Immature natural killer cell (primary cell): ENCODE results near the gene ZBTB7C. TPM values are rescaled to one million over a fixed set of nuclear protein-coding genes. Genes with fewer than 3 reads are reported as not detected.

Source experiments
- DNase-seq, 3 donors: peaks; one replicate each; pipeline ENCODE4 v3.0.0; 2022; ENCODE audit warnings: mixed read lengths in 1 of 3
- H3K27ac Mint-ChIP-seq, 6 donors: one replicate each; pipeline ENCODE4 v1.8.0; 2020; ENCODE audit warnings: mixed read lengths in 6 of 6, mild to moderate bottlenecking in 5 of 6, inconsistent platforms in 4 of 6, moderate library complexity in 3 of 6
- H3K27me3 Mint-ChIP-seq, 3 donors: one replicate each; pipeline ENCODE4 v1.8.0; 2020 to 2021; ENCODE audit warnings: low read depth in 3 of 3, mild to moderate bottlenecking in 3 of 3, mixed read lengths in 3 of 3, moderate library complexity in 3 of 3, inconsistent platforms in 1 of 3
- H3K36me3 Mint-ChIP-seq, 3 donors: one replicate each; pipeline ENCODE4 v1.8.0; 2020; ENCODE audit warnings: mixed read lengths in 3 of 3, inconsistent platforms in 2 of 3, mild to moderate bottlenecking in 2 of 3
- H3K4me1 Mint-ChIP-seq, 2 donors: one replicate each; pipeline ENCODE4 v1.8.0; 2020; ENCODE audit warnings: inconsistent platforms in 2 of 2, mild to moderate bottlenecking in 2 of 2, mixed read lengths in 2 of 2, moderate library complexity in 1 of 2
- H3K4me3 Mint-ChIP-seq, 5 donors: one replicate each; pipeline ENCODE4 v1.8.0; 2020; ENCODE audit warnings: mild to moderate bottlenecking in 5 of 5, mixed read lengths in 5 of 5, inconsistent platforms in 3 of 5, moderate library complexity in 3 of 5
- H3K9me3 Mint-ChIP-seq, 6 donors: one replicate each; pipeline ENCODE4 v1.8.0; 2020; ENCODE audit warnings: mild to moderate bottlenecking in 6 of 6, mixed read lengths in 6 of 6, inconsistent platforms in 4 of 6, moderate library complexity in 3 of 6
- polyA plus RNA-seq, 3 donors: library from polyadenylated mRNA; unstranded; fragments of 300-500 nt; fragmentation: Illumina TruSeq; gene quantifications; one replicate each; pipeline ENCODE4 v1.2.3, GENCODE V29; 2021

The ZBTB7C gene
- polyA plus RNA-seq, 3 donors from 2014 or later = not detected

DNA sequence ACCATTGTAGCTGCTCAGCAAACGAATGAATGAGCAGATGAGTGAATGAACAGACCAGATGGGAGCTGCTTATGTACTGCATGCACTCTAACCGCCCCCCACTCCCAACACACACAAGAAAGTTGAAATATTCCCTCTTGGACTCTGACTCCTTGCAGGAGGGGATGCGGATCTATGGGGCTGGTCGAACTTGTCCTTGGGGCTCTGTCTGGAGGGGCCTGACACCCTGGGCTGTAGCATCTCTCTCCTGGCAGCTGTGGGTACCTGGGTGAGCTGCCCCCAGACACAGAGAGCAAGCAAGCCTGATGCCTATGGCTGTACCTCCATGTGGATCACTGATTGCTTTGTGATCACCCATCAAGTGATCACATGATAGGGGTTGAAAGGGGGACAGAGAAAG lies 286.4 kb downstream of the ZBTB7C start:
- Mint-ChIP-seq H3K9me3 (no peaks in the 10 kb centered on the region), H3K36me3 (no peaks in the 10 kb centered on the region), H3K4me3 (no peak overlapping the region), H3K27ac (no peak overlapping the region), H3K4me1 (no peaks in the 10 kb centered on the region), H3K27me3 (peaks cover 0 to 8% (median 6%) of the 10 kb centered on the region in 3 donors)
- no peak for DNase-seq

DNA sequence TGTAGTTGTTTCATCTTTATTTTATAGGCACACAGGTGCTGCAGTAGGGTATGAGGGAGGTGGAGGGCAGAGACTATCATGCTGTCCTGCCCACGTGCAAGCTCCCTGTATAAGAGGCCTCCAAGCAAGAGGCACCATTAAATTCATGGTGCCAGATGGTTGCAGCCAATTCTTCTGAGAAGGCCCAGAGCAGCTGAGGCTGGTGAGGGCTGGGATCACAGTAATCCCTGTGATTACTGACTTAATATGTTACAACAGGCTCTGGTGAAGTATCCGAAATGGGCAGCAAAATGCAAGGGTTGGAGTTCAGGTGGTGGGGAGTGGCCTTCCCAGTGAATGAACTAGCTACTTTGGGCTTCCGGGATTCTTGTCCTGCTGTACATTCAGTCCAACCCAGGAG lies 286.8 kb downstream of the ZBTB7C start:
- Mint-ChIP-seq H3K4me3 (no peak overlapping the region), H3K27ac (no peak overlapping the region), H3K27me3 (peaks cover 0 to 8% (median 8%) of the 10 kb centered on the region in 3 donors), H3K36me3 (no peaks in the 10 kb centered on the region), H3K9me3 (no peaks in the 10 kb centered on the region), H3K4me1 (no peaks in the 10 kb centered on the region)
- DNase-seq = no peak

DNA sequence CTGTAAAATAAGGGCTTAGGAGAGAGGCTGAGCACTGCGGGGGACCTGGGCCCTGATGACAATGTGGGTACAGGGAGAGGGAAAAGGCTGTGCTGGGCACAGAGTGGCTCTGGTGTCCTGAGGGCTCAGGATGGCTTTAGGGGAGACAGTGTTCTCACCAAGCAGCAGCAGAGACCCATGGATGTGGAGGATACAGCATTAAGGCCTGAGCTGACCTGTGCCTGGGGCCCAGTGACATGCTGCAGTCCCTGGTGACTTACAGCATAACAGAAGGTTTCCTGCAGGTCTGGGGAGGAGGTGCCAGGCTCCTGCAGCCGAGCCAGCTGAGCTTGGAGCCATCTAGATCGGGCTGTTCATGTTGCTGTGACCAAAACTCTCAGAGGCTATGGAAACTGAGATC lies 287.4 kb downstream of the ZBTB7C start:
- DNase-seq = no peak
- H3K27ac Mint-ChIP-seq = no peak overlapping the region
- H3K27me3 Mint-ChIP-seq = peaks cover 0 to 9% (median 8%) of the 10 kb centered on the region in 3 donors
- H3K4me3 Mint-ChIP-seq = no peak overlapping the region
- no peaks in the 10 kb centered on the region for H3K9me3 Mint-ChIP-seq
- H3K4me1 Mint-ChIP-seq = no peaks in the 10 kb centered on the region
- no peaks in the 10 kb centered on the region for H3K36me3 Mint-ChIP-seq

DNA sequence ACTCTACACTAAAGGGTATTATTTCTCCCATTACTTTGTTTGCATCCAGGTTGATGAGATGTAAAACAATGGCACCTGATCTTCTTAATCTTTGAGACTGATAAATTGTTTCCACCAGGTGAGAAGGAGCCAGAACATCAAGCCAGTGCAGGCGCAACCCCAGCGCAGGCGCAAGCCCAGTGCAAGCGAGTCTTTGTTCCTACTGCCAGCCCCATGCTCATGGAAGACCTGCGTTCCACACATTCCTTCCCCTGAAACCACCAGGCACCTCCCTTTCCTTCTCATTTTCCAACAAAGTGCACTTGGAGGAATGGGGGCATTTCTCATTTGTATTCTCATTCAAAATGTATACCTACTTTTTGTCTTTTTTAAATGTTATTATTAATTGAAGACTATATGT lies 290.0 kb downstream of the ZBTB7C start:
- Mint-ChIP-seq H3K9me3 (no peaks in the 10 kb centered on the region), H3K36me3 (no peaks in the 10 kb centered on the region), H3K27me3 (peaks cover 0 to 5% (median 5%) of the 10 kb centered on the region in 3 donors), H3K4me3 (no peak overlapping the region), H3K4me1 (no peaks in the 10 kb centered on the region), H3K27ac (no peak overlapping the region)
- DNase-seq = no peak

DNA sequence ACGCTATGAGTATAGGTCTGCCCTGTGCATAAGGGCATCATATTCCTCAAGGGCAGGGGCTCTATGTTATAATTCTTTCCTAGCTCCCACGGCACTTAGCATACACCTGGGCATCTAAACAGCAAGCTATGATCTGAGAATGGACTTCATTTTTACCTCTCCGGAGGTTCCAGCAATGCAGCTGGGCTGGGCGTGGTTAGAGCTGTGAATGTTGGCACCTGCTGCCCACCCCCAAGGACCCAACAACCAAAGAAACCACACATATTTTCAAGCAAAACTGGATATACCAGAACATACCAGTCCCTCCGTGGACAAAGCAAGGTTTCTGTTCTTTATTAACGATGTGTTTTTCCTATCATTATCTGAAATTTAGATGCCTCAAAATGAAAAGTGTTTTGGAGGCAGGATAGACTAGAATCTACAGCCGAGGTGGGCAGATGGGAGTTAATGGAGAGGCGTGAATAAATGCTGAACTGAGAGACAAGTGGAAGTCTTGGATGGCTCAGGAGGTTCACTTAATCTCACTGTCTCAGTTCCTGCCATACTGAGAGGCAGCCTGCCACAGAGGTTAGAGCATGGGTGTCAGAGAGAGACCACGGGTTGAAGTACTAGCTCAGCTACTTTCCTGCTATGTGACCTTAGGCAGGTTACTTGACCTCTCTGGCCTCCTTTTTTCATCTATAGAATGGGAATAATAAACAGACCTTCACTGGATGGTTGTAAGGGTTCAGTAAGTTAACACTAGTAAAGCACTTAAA lies 292.1 kb downstream of the ZBTB7C start:
- H3K36me3 Mint-ChIP-seq = no peaks in the 10 kb centered on the region

DNA sequence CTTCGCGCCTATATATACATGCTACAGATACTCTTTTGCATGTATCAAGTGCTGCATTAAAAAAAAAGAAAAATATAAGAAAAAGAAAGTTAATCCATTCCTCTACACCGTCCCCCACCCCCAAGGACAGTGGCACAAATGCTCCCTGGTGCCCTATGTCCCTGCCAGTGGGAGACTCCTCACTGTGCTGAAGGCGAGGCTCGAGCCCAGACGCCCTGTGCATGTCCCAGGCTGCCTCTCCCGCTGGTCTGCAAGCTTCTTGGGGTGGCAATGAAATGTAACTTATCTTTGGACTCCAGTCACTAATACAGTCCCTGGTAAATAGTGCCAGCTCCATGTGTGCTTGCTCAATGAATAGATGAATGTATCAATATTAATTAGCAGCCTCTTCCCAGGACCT lies 293.2 kb downstream of the ZBTB7C start:
- no peak overlapping the region for H3K4me3 Mint-ChIP-seq

More for the DNA sequence above, 292.1 kb downstream of the ZBTB7C start:
- no peaks in the 10 kb centered on the region for H3K4me1 Mint-ChIP-seq
- no peak for DNase-seq
- no peaks in the 10 kb centered on the region for H3K9me3 Mint-ChIP-seq
- H3K4me3 Mint-ChIP-seq = no peak overlapping the region
- no peak overlapping the region for H3K27ac Mint-ChIP-seq
- peaks cover 2 to 3% (median 3%) of the 10 kb centered on the region in 3 donors for H3K27me3 Mint-ChIP-seq

DNA sequence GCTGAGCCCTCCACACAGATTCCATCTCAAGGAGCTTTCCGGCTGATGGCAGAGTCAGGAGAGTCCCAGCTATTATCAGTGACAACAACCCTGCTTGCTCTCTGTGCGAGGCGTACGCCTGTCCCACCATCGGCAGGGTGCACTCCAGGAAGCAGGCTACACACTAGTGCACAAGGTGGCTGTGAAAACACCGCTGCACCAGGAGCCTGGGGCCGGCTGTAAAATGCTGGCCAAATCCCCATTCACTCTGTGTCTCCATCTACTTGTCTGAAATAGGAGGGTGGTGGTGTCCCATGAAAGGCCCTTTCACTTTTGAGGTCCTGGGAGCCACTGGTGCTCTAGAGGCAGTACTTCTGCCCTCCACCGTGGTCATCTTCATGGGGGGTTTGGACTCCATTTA lies 295.5 kb downstream of the ZBTB7C start:
- Mint-ChIP-seq H3K9me3 (no peaks in the 10 kb centered on the region), H3K4me3 (no peak overlapping the region), H3K27me3 (peaks cover 2 to 3% (median 3%) of the 10 kb centered on the region in 3 donors), H3K27ac (no peak overlapping the region), H3K4me1 (no peaks in the 10 kb centered on the region), H3K36me3 (no peaks in the 10 kb centered on the region)
- DNase-seq = no peak

More for the DNA sequence above, 293.2 kb downstream of the ZBTB7C start:
- Mint-ChIP-seq H3K27me3 (peaks cover 2 to 3% (median 3%) of the 10 kb centered on the region in 3 donors), H3K4me1 (no peaks in the 10 kb centered on the region), H3K27ac (no peak overlapping the region), H3K9me3 (no peaks in the 10 kb centered on the region), H3K36me3 (no peaks in the 10 kb centered on the region)
- DNase-seq = no peak

DNA sequence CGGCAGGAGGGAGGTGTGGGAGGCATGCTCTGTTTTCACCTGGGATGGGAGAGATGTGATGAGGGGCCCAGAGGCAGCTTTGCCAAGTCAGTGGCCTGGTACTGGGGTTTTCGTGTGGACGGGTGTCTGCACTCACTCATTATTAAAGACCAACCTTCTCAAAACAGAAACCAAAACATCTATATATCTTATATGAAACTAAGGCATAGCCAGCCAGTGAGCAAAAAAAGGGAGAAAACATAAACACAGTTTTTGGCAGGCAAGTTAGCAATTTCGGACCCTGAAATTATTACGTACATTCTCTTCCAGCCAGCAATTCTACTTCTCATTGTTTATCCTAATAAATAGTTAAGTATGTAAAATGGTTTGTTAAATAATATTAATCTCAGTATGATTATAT lies 297.6 kb downstream of the ZBTB7C start:
- H3K36me3 Mint-ChIP-seq = no peaks in the 10 kb centered on the region
- peaks cover 0 to 6% (median 2%) of the 10 kb centered on the region in 3 donors for H3K27me3 Mint-ChIP-seq
- no peak overlapping the region for H3K27ac Mint-ChIP-seq
- no peak for DNase-seq
- H3K4me1 Mint-ChIP-seq = no peaks in the 10 kb centered on the region
- H3K9me3 Mint-ChIP-seq = no peaks in the 10 kb centered on the region
- no peak overlapping the region for H3K4me3 Mint-ChIP-seq

DNA sequence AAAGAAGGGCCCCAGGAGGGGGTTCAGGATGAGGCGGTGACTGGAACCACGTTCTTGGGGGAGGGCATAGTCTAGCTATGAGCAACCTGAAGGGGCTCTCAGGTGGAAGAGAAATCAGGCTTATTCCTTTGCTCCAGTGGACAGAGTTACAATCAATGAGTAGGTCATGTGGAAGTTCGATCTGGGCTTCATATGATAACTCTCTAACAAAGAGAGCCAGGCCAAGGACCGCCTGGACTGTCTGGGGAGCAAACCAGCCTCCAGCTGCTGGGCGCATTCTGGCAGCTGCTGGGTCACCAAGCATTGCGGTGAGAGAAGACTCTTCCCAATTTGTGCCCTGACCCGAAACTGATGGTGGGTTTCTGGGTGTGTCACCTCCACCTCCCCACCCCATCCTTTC lies 298.4 kb downstream of the ZBTB7C start:
- Mint-ChIP-seq H3K9me3 (no peaks in the 10 kb centered on the region), H3K27me3 (peaks cover 4 to 9% (median 5%) of the 10 kb centered on the region in 3 donors), H3K27ac (no peak overlapping the region), H3K36me3 (no peaks in the 10 kb centered on the region), H3K4me3 (no peak overlapping the region), H3K4me1 (no peaks in the 10 kb centered on the region)
- DNase-seq = no peak

DNA sequence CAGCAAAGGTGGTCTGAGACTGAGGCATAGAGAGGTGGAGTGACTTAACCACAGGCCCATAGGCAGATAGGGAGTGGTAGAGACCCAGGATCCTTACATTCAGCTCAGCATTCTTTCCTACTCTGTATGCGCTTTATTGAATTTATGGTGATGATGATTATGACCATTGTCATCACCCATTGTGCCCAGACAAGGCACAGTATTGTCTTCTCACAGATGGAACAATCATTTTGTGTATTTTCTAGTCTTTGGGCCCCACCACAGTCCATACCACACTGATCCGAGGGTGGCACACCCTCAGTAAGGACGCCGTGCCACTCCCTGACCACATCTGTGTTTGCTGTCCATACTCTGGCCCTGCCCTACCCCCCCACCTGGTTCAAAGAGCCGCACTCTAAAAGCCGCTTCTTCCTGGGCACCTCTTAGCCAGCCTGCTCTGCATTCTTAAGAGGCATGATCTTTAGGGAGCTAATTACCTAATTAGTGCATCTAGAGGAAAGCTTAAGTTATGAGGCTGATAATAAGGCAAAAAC lies 299.2 kb downstream of the ZBTB7C start:
- Mint-ChIP-seq H3K4me1 (no peaks in the 10 kb centered on the region), H3K27ac (no peak overlapping the region), H3K9me3 (no peaks in the 10 kb centered on the region), H3K27me3 (peaks cover 4 to 9% (median 5%) of the 10 kb centered on the region in 3 donors), H3K36me3 (no peaks in the 10 kb centered on the region), H3K4me3 (no peak overlapping the region)
- DNase-seq = no peak

DNA sequence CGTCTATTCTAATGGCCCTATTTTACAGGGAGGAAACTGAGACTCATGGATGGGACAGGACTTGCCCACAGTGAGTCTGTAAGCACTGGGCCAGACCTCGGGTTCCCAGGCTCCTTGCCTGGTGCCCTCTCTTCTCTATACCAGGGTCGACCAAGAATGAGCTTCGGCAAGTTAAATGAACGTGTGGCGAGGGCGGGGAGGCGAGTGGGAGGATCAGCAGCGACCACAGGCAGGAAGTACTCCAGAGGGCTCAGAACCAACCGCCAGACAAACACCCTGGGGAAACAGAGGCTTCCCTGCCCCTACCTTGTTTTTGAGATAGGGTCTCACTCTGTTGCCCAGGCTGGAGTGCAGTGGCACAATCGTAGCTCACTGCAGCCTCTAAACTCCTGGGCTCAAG lies 301.0 kb downstream of the ZBTB7C start:
- Mint-ChIP-seq H3K27ac (no peak overlapping the region), H3K36me3 (no peaks in the 10 kb centered on the region), H3K9me3 (no peaks in the 10 kb centered on the region), H3K4me1 (no peaks in the 10 kb centered on the region), H3K4me3 (no peak overlapping the region), H3K27me3 (peaks cover 4 to 7% (median 5%) of the 10 kb centered on the region in 3 donors)
- no peak for DNase-seq

DNA sequence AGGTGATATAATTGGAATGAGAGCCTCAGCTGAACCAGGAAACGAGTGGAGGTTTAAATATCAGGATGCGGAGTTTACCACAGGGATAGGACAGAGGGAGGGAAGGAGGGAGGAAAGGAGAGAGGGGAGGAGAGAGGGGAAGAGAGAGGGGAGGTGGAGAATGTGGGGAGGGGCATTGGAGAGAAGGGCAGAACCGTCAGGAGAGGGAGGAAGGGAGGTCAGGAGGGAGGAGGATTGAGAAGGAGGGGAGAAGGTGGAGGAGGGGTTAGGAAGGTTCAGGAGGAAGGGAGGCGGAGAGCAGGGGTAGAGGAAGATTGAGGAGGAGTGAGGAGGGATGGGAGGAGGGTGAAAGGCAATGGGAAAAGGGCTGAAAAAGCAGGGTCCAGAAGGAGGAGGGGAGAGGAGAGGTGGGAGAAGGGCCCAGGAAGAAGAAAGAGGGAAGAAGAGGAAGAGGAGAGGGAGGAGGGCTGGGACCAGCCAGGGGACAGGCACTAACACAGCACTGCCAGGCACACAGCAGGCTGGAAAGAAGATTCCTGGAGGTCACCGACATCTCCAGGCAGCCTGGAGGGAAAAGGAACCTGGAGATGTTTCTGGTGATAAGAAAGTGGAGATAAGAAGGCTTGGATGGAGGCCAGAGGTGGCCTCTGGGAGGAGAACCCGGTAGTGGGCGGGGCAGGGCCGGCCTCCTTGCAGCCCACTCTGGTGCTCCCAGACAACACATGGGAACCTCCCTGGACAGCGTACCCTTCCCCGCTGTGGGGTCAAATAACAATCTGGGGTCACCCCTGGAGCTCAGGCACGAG lies 302.0 kb downstream of the ZBTB7C start:
- H3K4me1 Mint-ChIP-seq = no peaks in the 10 kb centered on the region
- H3K27ac Mint-ChIP-seq = no peak overlapping the region

DNA sequence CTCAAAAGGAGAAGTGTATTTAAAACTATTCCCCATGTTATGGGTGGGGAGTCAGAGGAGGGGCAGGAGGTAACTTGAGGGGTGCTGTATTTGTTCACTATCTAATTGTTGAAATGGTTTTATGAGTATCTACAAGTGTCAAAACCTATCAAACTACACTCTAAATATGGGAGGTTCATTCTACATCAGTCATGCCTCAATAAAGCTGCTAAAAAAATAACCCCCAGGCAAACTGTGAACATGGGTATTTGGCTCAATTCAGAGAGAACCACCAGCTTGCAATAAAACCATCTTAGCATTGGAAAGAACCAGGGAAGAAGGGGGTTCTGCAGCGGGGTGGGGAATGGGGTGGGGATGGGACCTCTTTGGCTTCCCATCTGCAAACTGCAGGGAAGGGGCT lies 302.7 kb downstream of the ZBTB7C start:
- Mint-ChIP-seq H3K4me3 (no peak overlapping the region), H3K9me3 (no peaks in the 10 kb centered on the region), H3K4me1 (no peaks in the 10 kb centered on the region), H3K36me3 (no peaks in the 10 kb centered on the region), H3K27ac (no peak overlapping the region), H3K27me3 (peaks cover 5 to 8% (median 6%) of the 10 kb centered on the region in 3 donors)
- no peak for DNase-seq

More for the DNA sequence above, 302.0 kb downstream of the ZBTB7C start:
- DNase-seq = no peak
- no peaks in the 10 kb centered on the region for H3K36me3 Mint-ChIP-seq
- H3K9me3 Mint-ChIP-seq = no peaks in the 10 kb centered on the region
- no peak overlapping the region for H3K4me3 Mint-ChIP-seq
- peaks cover 5 to 8% (median 6%) of the 10 kb centered on the region in 3 donors for H3K27me3 Mint-ChIP-seq

DNA sequence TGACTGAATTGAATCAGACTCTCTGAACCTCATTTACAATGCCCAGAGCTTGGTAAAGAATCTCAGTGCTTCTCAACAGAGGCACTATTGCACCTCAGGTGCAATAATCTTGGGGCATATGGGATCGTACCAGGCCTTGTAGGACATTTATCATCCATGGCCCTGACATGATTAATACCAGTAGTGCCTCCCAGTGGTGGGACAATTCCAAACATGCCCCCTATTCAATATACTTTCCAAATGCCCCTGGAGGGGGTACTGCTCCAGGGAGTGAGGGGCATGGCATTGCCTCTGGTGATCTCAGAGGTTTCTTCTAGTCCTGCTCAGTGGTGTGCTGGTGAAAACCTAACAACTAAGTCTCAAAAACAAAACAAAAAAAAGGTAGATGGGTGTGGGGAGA lies 303.9 kb downstream of the ZBTB7C start:
- no peaks in the 10 kb centered on the region for H3K4me1 Mint-ChIP-seq
- no peaks in the 10 kb centered on the region for H3K9me3 Mint-ChIP-seq
- no peak overlapping the region for H3K27ac Mint-ChIP-seq
- H3K27me3 Mint-ChIP-seq = peaks cover 5 to 8% (median 6%) of the 10 kb centered on the region in 3 donors
- no peak for DNase-seq
- no peak overlapping the region for H3K4me3 Mint-ChIP-seq
- no peaks in the 10 kb centered on the region for H3K36me3 Mint-ChIP-seq
